Activated CD4-positive, alpha-beta T cell treated with anti-CD3 and anti-CD28 coated beads, Interleukin-2, amount 10 ng/mL, durations not matched to agents 24 days and 14 days (primary cell): ENCODE data around the gene MS4A7. TPM values are rescaled to one million over a fixed set of nuclear protein-coding genes. Genes with fewer than 3 reads are reported as not detected.

Experiments used
- total RNA-seq: library from RNA; stranded (reverse); gene quantifications from 2 replicates; pipeline ENCODE4 v1.2.3, GENCODE V29; 2022

Gene MS4A7
- total RNA-seq, 1 donor from 2014 or later, result not detected

Other genes starting within 250 kb of the MS4A7 start
- gene MS4A6A, start 195.4 kb upstream of the MS4A7 start, total RNA-seq, result 0.28 TPM in 1 of 2 replicates, not detected in the other
- 0.28 TPM in 1 of 2 replicates, not detected in the other for gene MS4A4E, start 135.4 kb upstream of the MS4A7 start, total RNA-seq
- not detected in 2 replicates for gene MS4A4A, start 97.9 kb upstream of the MS4A7 start, total RNA-seq
- gene MS4A6E, start 51.3 kb upstream of the MS4A7 start, total RNA-seq, result not detected in 2 replicates
- gene MS4A14, start 17.9 kb downstream of the MS4A7 start, total RNA-seq, result not detected in 2 replicates
- gene MS4A5, start 51.0 kb downstream of the MS4A7 start, total RNA-seq, result not detected in 2 replicates
- gene MS4A1, start 77.3 kb downstream of the MS4A7 start, total RNA-seq, result not detected in 2 replicates
- gene MS4A12, start 114.2 kb downstream of the MS4A7 start, total RNA-seq, result not detected in 2 replicates
- gene MS4A13, start 136.9 kb downstream of the MS4A7 start, total RNA-seq, result not detected in 2 replicates